ENCODE results near the gene GKN2.

Gene GKN2, protein sequence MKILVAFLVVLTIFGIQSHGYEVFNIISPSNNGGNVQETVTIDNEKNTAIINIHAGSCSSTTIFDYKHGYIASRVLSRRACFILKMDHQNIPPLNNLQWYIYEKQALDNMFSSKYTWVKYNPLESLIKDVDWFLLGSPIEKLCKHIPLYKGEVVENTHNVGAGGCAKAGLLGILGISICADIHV

DNA sequence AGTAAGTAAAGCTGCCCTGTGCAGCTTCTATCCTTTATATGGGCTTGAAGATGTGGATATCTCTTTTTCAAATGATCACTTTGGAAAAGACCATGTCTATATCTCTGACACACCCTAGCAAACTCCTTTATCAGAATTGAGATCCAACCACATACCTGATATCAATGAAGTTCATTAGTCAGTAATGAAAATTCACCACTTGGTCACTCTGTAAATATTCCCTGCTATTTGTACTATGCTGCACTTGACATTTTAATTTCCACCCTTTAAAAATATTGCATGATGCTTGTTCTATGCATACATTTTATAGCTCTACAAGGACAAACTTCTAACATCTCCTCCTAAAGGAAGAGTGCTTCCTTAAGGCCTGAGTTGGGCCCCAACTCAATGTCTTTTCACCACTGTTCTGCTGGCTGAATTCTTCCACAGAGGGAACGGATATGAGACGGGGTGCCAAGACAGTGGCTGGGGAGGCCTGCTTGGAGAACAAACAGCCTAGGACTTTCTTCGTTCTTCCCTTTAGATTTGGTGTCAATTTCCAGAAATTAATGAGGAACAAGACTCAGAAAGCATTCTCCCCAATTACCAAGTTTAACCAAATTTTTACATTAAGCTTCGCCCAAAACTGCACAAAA is at the start of gene GKN2:
TSS of gene GKN2 (minus strand) at position 7 of the 635 bp plus-strand sequence. CDS start 32 bp downstream, outside the sequence.
- DNase-seq: no peak

- no peak for DNase-seq
Measured at GRCh38 chr2:69001879-69002278, 49.2 kb upstream of the GKN2 start.

DNA sequence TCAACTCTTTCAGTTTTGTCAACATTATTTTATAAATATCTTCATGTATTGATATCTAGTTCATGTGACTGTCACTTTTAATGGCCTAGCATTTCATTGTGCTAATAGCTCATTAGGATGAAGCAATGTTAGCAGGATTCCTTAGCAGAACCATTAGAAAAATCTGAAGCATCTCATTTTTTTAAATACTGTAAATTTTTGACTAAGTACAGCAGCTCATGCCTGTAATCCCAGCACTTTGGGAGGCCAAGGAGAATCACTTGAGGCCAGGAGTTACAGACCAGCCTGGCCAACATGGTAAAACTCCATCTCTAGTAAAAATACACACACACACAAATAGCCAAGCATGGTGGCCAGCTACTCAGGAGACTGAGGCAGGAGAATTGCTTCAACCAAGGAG is 44.7 kb upstream of the GKN2 start:
- DNase-seq: no peak

GRCh38 chr2:68995916-68996315 is 43.2 kb upstream of the GKN2 start:
- DNase-seq: no peak

DNA sequence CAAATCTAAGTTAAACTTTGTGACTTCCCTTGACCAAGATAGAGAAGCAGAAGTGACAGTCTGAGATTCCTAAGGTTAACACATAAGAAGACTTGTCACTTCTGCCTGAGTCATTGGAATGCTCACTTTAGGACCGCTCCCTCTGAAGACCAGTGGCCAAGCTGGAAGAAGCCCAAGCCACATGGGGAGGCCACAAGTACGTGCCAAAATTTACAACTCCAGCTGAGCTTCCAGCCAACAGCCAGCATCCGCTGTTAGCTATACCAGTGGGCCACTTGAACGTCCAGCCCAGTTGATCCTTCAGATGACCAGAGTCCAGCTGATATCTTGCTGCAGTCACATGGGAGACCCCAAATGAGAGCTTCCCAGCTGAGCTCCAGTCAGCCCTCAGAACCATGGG is 42.2 kb upstream of the GKN2 start:
- no peak for DNase-seq

DNA sequence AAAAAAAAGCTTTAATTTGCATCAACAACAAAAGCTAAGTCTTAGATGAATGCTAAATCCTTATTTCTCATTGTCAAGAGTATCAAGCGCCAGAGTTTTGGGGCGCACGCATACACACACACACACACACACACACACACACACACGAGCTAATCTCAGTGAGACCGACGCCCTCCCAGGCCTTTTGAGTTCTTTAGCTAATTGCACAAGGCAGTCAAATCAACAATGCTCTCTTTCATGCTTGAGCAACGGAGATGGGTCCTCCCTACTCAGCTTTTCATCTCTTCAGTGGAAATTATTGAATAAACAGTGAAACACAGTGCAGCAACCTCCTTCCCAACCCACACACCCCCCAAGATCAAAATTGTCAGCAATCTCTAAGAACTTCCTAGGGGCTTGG is 41.0 kb upstream of the GKN2 start:
- DNase-seq: no peak

- no peak for DNase-seq
Measured at GRCh38 chr2:68992933-68993332, 40.2 kb upstream of the GKN2 start.

DNA sequence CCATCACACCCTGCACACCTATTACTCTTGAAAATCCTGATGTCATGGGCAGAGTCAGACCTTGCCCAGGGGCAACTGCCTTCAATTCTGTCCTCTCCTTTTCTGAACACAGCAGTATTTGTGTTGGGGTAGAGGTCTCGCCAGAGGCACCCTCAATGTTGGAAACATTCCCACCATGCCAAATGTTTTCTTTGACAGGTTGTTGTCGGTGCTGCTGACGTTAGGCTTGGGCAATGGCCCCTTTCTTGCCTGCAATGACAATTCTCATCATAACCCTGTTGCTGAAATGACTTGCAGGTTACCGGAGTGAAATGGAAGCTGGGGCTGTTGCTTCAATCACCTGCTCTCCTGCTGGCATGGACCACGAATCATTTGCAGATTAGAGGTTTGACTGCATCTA is 39.6 kb upstream of the GKN2 start:
- DNase-seq: no peak

DNA sequence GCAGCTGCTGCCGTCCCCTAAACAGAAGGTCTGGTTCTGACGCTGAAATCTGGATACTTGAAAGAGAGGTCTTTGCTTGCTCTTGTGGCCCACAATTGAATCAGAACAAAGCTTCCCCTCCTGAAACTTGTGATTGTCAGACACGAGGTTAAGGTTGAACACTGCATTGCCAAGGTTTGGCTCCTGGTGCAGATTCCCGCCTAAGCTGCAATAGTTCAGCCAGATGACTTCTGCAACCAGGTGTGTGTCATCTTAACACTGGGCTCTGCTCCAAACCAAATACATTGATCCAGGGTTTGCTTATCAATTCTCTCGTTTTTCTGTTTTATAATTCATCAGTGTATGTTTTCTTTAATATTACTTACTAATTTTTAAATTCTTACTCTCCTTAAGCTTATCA is 36.3 kb upstream of the GKN2 start:
- no peak for DNase-seq

- no peak for DNase-seq
Measured at GRCh38 chr2:68987021-68987503, 34.4 kb upstream of the GKN2 start.

DNA sequence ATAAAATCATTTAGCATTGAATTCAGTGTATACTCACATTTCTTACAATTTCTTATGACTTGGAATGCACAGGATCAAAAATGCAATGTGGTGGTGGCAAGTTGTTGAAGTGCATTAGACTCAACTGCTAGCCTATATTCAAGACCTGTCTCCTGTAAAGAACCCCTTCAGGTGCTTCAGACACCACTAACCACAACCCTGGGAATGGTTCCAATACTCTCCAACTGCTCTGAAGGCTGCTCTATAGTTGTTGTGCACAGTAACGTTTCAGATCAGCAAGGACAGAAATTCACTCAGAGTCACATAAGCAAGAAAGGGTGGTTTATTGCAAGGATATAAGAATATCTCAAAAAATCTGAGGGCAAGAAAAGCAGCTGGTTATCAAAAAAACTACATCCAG is 28.3 kb upstream of the GKN2 start:
- DNase-seq: no peak

- DNase-seq: no peak
Measured at GRCh38 chr2:68978098-68978497, 25.4 kb upstream of the GKN2 start.

GRCh38 chr2:68977453-68977852 is 24.8 kb upstream of the GKN2 start:
- DNase-seq: no peak

DNA sequence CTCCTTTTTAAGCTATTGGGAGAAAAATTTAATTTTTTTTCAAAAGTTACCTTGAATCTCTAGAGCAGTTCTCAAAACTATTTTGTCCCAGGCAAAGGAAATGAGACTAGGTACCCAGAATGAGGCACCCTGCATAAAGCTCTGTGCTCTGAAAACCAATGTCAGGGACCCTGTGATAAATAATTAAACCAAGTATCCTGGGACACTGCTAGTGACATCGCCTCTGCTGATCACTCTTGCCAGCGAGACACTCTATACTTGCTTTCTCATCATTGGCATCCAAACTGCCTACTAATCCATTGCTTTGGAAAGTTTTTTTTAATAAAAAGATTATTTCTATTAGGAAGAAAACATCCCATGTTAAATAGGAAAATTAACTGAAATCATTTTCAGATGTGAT is 23.2 kb upstream of the GKN2 start:
- DNase-seq: no peak

- DNase-seq: no peak
Measured at GRCh38 chr2:68974946-68975665, 22.4 kb upstream of the GKN2 start.

DNA sequence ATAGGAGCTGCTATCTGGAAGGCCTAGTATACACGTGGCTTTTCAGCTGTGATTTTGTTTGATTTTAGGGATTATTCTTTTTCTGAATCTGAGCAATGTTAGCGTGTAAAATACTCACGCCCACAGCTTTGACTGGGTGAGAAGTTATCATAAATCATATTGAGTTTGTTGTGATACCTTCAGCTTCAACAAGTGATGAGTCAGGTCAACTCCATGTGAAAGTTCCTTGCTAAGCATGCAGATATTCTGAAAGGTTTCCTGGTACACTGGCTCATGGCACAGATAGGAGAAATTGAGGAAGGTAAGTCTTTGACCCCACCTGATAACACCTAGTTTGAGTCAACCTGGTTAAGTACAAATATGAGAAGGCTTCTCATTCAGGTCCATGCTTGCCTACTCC is 21.6 kb upstream of the GKN2 start, which contains the start of gene GKN1:
TSS of gene GKN1 (plus strand) at position 386 of the 400 bp plus-strand sequence. CDS start 42 bp downstream, outside the sequence.
- DNase-seq: no peak

DNA sequence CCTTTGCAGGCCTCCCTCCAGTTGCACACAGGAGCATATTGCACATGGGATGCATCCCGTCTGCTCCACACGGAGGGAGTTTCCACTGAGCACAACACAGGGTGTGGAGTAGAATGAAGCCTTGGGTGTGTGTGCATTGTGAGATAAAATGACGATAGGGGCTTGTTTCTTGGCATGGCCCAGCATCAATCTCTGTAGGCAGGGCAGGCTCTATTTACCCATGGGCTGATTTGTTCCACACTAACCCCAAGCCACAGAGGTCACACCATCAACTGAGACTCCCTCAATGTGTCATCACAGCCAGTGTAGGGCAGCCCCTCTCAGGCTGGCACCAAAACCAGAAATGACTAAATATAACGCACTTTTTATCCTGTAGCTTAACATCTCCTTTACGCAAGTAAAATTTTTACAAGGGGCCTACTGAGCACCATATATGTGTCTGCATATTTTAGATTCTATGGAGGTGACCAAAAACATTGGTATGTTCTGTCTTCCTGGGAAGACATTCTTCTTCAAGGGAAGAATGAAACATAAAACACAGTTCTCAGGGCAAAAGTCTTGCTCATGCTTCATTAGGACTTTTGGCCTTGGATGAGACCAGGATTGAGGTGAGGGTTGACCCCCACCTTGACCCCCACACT is 19.0 kb upstream of the GKN2 start:
- DNase-seq: no peak

DNA sequence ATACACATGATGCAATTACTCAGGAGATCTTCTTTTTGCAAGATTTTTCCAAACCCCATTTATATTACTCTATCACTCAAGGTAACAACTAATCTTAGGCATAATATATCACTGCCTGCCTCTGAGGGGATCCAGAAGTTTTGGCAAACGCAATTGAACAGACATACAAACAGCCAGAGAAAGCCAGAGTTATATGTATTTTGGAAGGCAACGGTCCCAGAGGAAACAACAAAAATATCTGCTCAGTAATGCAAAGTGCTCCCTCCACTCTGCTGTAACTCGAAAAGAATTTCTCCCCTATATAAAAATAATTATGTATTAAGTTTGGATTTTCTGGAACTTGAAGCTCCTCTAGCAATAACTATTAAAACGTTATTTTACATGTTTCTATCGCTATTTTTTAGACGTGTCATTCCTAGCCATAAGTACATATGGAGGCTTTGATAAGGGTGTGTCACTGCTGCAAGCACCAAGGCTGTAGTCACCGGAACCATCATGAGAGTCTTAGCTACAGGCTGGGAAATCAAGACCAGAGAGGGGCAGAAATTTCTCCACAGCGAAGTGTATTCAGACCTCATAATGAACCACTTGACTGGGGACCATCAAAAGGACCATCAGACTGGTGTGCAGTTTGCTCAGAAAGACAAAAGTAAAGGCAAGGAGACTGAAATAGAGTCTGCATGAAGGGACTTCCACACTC is 18.0 kb upstream of the GKN2 start:
- no peak for DNase-seq

DNA sequence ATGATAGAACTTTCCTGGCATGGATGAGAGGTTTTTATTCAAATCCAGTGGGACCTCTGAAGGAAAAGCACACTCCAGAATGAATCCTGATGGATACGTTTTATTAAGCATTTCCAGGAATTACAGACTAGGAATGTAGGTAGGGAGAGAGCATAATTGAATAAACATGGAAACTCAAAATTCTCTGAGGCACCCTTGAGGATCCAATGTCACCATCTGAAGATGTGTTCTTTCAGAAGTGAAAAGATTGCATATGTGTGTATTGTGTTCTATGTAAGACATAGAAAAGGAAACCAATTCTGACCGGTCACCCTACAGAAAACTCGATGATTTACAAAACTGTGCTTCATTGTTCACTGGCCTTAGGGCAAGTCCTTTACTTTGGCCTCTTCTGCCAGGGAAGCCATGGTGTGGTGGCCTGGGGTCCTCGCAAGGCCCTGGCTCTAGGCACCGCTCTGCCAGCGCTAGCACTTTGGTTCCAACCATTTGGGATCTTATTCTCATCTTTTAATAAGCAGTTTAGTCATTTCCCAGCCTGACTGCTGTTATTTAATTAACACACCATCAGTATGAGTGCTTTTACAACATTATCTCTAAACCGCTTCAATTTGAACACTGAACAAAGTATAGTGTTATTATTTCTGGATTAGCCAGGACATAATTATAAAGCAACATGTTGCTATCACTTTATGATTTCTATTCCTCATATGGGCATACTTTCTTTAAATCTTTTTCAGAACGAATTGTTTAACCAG is 17.2 kb upstream of the GKN2 start:
- DNase-seq: no peak

GRCh38 chr2:68968221-68968620 is 15.5 kb upstream of the GKN2 start:
- no peak for DNase-seq

DNA sequence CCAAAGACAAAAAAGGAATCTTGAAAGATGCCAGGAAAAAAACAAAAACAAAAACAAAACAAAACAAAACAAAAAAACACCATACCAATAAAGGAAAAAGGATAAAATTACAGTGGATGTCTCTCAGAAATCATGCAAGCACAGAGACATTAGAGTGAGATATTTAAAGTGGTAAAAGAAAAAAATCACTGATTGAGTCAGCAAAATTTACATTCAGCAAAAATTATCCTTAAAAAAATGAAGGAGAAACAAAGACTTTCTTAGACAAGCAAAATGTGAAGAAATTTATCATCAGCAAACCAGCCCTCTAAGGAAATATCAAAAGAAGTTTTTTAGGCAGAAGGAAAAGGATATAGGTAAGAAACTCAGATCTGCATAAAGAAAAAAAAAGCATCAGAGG is 11.6 kb upstream of the GKN2 start:
- DNase-seq: no peak

DNA sequence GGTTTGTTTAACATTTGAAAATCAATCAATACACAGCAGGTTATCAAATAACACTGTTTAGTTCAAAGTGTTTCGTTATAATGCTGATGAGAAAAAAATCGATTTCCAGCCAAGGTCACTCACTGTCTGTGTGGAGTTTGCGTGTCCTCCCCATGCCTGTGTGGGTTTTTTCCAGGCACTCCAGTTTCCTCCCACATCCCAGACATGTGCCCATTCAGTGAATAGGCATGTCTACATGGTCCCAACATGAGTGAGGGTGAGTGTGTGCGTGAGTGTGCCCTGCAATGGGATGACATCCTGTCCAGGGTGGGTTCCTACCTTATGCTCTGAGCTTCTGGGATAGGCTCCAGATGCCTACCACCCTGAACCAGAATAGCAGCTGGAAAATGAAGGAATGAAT is 8.7 kb upstream of the GKN2 start:
- DNase-seq: no peak
